Endodermal cell (in vitro differentiated cells): Measurements from ENCODE around the gene TSPAN18. TPM values are rescaled to one million over a fixed set of nuclear protein-coding genes. Genes with fewer than 3 reads are reported as not detected.

Source experiments
- DNase-seq: peaks from one replicate; pipeline ENCODE4 v3.0.0-alpha.2; 2017
- H3K27ac ChIP-seq: 2 replicates; pipeline ENCODE4 v1.5.1; 2013; ENCODE audit warnings: mild to moderate bottlenecking, low read depth, low read length, moderate library complexity
- H3K27me3 ChIP-seq: 2 replicates; pipeline ENCODE4 v1.6.1; 2013; ENCODE audit warnings: mild to moderate bottlenecking, low read length, moderate library complexity; ENCODE audit not compliant: insufficient read depth, control insufficient read depth, poor library complexity, severe bottlenecking
- H3K36me3 ChIP-seq: 2 replicates; pipeline ENCODE4 v1.7.0; 2013; ENCODE audit warnings: mild to moderate bottlenecking, low read length, moderate library complexity; ENCODE audit not compliant: control insufficient read depth, insufficient read depth
- H3K4me1 ChIP-seq: one replicate; pipeline ENCODE4 v1.7.0; 2013; ENCODE audit warnings: low read length; ENCODE audit not compliant: control insufficient read depth, insufficient read depth
- H3K4me3 ChIP-seq: 2 replicates; pipeline ENCODE4 v1.5.1; 2013; ENCODE audit warnings: mild to moderate bottlenecking, low read length, moderate library complexity
- H3K9ac ChIP-seq: 2 replicates; pipeline ENCODE4 v1.6.1; 2013; ENCODE audit warnings: mild to moderate bottlenecking, low read length, moderate library complexity; ENCODE audit not compliant: poor library complexity, severe bottlenecking; ENCODE audit errors: extremely low read depth
- H3K9me3 ChIP-seq: 2 replicates; pipeline ENCODE4 v1.6.1; 2013; ENCODE audit warnings: mild to moderate bottlenecking, low read length, moderate library complexity; ENCODE audit not compliant: control insufficient read depth
- H3K27ac Mint-ChIP-seq: 2 replicates; pipeline ENCODE4 v1.8.0; 2020; ENCODE audit warnings: mixed read lengths
- H3K27me3 Mint-ChIP-seq: 2 replicates; pipeline ENCODE4 v1.8.0; 2021; ENCODE audit warnings: mild to moderate bottlenecking, mixed read lengths; ENCODE audit not compliant: insufficient read depth
- H3K36me3 Mint-ChIP-seq: 2 replicates; pipeline ENCODE4 v1.8.0; 2020; ENCODE audit warnings: low read depth, mixed read lengths
- H3K4me1 Mint-ChIP-seq: 2 replicates; pipeline ENCODE4 v1.8.0; 2020; ENCODE audit warnings: mixed read lengths
- H3K4me3 Mint-ChIP-seq: 2 replicates; pipeline ENCODE4 v1.8.0; 2020; ENCODE audit warnings: mild to moderate bottlenecking, moderate library complexity, mixed read lengths
- H3K9me3 Mint-ChIP-seq: 2 replicates; pipeline ENCODE4 v1.8.0; 2020; ENCODE audit warnings: mild to moderate bottlenecking, mixed read lengths
- WGBS, 2 experiments: methylation state at CpG; one replicate each; pipeline versions ENCODE4 v1.1.5 to v1.1.7; 2013; ENCODE audit warnings: missing lambda C conversion rate in 2 of 2, mixed read lengths in 1 of 2; ENCODE audit not compliant: insufficient coverage in 1 of 2, insufficient read length in 1 of 2; 5-methylcytosine and 5-hydroxymethylcytosine counted together
- total RNA-seq, 2 donors: library from RNA; stranded (reverse); fragmentation: NEBNext Ultra II Directional in 1 of 2; extraction: Animal tissue kit (Norgen Biotek cat#: 25700) in 1 of 2; gene quantifications; 2 replicates in 1 of 2; 3 replicates in 1 of 2; pipeline ENCODE4 v1.2.1, GENCODE V29; 2021
- TF ChIP-seq, protein P1 (sequence below): fragments of 200-600 bp; sonication (generic); conservative IDR thresholded peaks from 2 replicates; pipeline ENCODE4 v1.5.0; 2021; ENCODE audit warnings: antibody characterized with exemption, mild to moderate bottlenecking

Gene TSPAN18
- total RNA-seq, 2 donors from 2014 or later: 28.0 to 28.7 TPM

GRCh38 chr11:44764583-44764982, 37.8 kb downstream of the TSPAN18 start:
- TF ChIP-seq, protein P1, sequence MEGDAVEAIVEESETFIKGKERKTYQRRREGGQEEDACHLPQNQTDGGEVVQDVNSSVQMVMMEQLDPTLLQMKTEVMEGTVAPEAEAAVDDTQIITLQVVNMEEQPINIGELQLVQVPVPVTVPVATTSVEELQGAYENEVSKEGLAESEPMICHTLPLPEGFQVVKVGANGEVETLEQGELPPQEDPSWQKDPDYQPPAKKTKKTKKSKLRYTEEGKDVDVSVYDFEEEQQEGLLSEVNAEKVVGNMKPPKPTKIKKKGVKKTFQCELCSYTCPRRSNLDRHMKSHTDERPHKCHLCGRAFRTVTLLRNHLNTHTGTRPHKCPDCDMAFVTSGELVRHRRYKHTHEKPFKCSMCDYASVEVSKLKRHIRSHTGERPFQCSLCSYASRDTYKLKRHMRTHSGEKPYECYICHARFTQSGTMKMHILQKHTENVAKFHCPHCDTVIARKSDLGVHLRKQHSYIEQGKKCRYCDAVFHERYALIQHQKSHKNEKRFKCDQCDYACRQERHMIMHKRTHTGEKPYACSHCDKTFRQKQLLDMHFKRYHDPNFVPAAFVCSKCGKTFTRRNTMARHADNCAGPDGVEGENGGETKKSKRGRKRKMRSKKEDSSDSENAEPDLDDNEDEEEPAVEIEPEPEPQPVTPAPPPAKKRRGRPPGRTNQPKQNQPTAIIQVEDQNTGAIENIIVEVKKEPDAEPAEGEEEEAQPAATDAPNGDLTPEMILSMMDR: no peak
- DNase-seq: peak; percentile 21
- 94 to 100% methylated on average over 2 to 4 of the region's 4 CpGs for WGBS, 2 experiments
- Histone ChIP-seq H3K4me1 (peaks cover 41% of the 10 kb centered on the region), H3K27ac (no peak overlapping the region), H3K9ac (no peak overlapping the region), H3K36me3 (peaks cover 10% of the 10 kb centered on the region), H3K9me3 (peaks cover 18% of the 10 kb centered on the region), H3K4me3 (no peak overlapping the region), H3K27me3 (no peaks in the 10 kb centered on the region)
- Mint-ChIP-seq H3K9me3 (peaks cover 17% of the 10 kb centered on the region), H3K36me3 (peaks cover 14% of the 10 kb centered on the region), H3K27me3 (peaks cover 37% of the 10 kb centered on the region), H3K4me3 (no peak overlapping the region), H3K27ac (no peak overlapping the region), H3K4me1 (peaks cover 47% of the 10 kb centered on the region)

DNA sequence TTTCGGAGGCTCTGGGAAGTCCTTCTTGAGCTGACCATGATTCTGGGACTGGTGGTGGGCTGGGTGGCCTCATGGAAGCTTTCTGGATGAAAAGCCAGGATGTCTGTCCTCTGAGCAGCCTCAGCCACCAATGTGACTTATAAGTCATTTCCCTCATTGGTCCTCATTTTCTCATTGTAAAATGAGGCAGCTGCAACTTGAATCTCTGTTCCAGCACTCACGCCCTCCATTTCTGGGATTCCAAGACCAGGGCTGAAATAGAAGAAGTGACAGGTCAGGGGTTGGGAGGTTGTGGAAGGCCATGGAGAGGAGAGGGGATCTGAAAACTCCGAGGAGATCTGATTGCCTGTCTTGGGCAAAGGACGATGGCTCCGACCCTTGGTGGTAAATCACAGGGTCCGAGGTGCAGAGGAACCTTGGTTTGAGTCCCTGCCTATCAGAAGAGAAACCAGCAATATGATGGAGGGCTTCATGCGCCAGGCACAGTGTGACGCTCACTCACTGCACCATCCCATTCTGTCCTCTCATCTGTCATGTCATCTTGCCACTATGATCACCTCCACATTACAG, 38.3 kb downstream of the TSPAN18 start:
- H3K4me1 Mint-ChIP-seq: peaks cover 43% of the 10 kb centered on the region
- peaks cover 17% of the 10 kb centered on the region for H3K9me3 Mint-ChIP-seq
- H3K36me3 Mint-ChIP-seq: peaks cover 14% of the 10 kb centered on the region
- peaks cover 10% of the 10 kb centered on the region for H3K36me3 ChIP-seq
- peaks cover 39% of the 10 kb centered on the region for H3K4me1 ChIP-seq
- no peak overlapping the region for H3K4me3 ChIP-seq
- DNase-seq: peak; percentile 31
- H3K27me3 Mint-ChIP-seq: peaks cover 31% of the 10 kb centered on the region
- no peak overlapping the region for H3K27ac ChIP-seq
- WGBS, 2 experiments: 96 to 99% methylated on average over 7 to 8 of the region's 8 CpGs
- H3K9me3 ChIP-seq: peaks cover 18% of the 10 kb centered on the region
- TF ChIP-seq, protein P1: no peak
- no peaks in the 10 kb centered on the region for H3K27me3 ChIP-seq
- no peak overlapping the region for H3K4me3 Mint-ChIP-seq
- H3K27ac Mint-ChIP-seq: no peak overlapping the region
- H3K9ac ChIP-seq: no peak overlapping the region

DNA sequence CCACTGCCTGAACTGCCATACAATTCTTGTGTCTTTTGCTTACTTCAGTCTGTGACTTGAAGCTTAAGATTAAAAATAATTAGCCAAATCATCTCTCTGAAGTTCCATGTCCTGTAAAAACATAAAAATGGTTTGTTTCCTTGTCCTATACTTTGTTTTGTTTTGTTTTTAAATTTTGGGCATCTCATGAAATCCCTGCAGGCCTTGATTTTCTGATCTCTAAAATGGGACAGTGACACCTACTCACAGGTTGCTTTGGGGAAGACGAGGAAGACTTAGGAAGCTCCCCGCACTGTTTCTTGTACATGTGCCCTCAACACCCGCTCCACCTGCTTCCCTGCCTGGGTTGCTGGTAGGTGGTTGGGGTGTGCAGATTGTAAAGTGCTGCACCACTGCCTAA, 38.9 kb downstream of the TSPAN18 start:
- Histone ChIP-seq H3K4me1 (peaks cover 35% of the 10 kb centered on the region), H3K27me3 (no peaks in the 10 kb centered on the region), H3K9me3 (peaks cover 18% of the 10 kb centered on the region), H3K4me3 (no peak overlapping the region), H3K27ac (no peak overlapping the region), H3K9ac (no peak overlapping the region), H3K36me3 (peaks cover 10% of the 10 kb centered on the region)
- 93 to 100% methylated on average over 1 to 3 of the region's 3 CpGs for whole genome bisulfite sequencing, 2 experiments
- DNase-seq: no peak
- Mint-ChIP-seq H3K27ac (no peak overlapping the region), H3K9me3 (peaks cover 17% of the 10 kb centered on the region), H3K4me3 (no peak overlapping the region), H3K27me3 (peaks cover 29% of the 10 kb centered on the region), H3K36me3 (peaks cover 14% of the 10 kb centered on the region), H3K4me1 (peaks cover 42% of the 10 kb centered on the region)
- TF ChIP-seq, protein P1: no peak
